Measurements from ENCODE around the gene ZNF726. TPM values are rescaled to one million over a fixed set of nuclear protein-coding genes. Genes with fewer than 3 reads are reported as not detected.
"Not testable (repeated sequence)": the region's sequence is repeated elsewhere in the genome, so short reads cannot be mapped to it uniquely, and the experiment has no call there.

The ZNF726 gene
- total RNA-seq, 2 experiments from 2014 or later: 14.8 to 17.5 TPM

DNA sequence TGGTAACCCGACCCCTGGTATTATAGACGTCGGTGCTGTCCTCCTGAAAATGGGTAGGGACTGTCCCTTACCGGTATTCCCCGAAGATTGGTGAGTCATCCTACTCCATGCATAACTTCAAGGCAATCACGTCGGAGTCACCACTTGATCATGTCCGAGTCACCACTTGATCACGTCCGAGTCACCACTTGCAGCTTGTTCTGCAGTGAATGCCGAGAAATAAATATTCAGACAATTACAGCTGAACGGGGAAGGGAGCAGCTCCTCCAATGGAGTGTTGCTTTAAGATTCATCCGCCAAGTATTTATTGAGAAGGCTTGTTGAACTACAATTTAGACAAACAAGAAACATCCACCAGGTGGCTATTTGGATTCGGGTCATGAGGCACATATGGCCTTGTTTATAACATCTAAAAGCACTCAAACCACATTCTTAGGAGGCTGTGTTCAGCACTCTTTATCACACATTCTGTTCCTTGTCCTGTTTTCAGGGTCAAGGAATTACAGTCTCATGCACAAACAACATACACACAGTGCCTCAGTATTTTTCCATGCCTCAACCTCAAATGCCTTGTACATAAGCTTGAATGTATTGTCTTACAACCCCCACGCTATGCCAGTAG lies 43.1 kb downstream of the ZNF726 start:
- Mint-ChIP-seq H3K27me3 (no peaks in the 10 kb centered on the region), H3K36me3 (ENCODE audit: low read depth) (no peaks in the 10 kb centered on the region), H3K27ac (no peak overlapping the region), H3K4me1 (no peaks in the 10 kb centered on the region), H3K9me3 (peaks cover 41% of the 10 kb centered on the region), H3K4me3 (no peak overlapping the region)
- POLR2A ChIA-PET: no interaction called here
- CTCF ChIA-PET: no interaction called here
- DNase-seq: no peak

DNA sequence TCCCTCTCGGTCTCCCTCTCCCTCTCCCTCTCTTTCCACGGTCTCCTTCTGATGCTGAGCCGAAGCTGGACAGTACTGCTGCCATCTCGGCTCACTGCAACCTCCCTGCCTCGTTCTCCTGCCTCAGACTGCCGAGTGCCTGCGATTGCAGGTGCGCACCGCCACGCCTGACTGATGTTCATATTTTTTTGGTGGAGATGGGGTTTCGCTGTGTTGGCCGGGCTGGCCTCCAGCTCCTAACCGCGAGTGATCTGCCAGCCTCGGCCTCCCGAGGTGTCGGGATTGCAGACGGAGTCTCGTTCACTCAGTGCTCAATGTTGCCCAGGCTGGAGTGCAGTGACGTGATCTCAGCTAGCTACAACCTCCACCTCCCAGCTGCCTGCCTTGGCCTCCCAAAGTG lies 48.7 kb downstream of the ZNF726 start:
- CTCF ChIA-PET, H3K4me1 Mint-ChIP-seq, POLR2A ChIA-PET: not testable (repeated sequence)

DNA sequence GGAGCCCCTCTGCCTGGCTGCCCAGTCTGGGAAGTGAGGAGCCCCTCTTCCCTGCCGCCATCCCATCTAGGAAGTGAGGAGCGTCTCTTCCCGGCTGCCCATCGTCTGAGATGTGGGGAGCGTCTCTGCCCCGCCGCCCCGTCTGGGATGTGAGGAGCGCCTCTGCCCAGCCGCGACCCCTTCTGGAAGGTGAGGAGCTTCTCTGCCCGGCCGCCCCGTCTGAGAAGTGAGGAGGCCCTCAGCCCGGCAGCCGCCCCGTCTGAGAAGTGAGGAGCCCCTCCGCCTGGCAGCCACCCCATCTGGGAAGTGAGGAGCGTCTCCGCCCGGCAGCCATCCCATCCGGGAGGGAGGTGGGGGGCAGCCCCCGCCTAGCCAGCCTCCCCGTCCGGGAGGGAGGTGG lies 49.2 kb downstream of the ZNF726 start:
- CTCF ChIA-PET: not testable (repeated sequence)

More for the DNA sequence above, 48.7 kb downstream of the ZNF726 start:
- DNase-seq; H3K4me3 Mint-ChIP-seq; H3K36me3 Mint-ChIP-seq (ENCODE audit: low read depth); H3K27ac Mint-ChIP-seq; H3K27me3 Mint-ChIP-seq: not testable (repeated sequence)
- H3K9me3 Mint-ChIP-seq: peaks cover 31% of the 10 kb centered on the region

DNA sequence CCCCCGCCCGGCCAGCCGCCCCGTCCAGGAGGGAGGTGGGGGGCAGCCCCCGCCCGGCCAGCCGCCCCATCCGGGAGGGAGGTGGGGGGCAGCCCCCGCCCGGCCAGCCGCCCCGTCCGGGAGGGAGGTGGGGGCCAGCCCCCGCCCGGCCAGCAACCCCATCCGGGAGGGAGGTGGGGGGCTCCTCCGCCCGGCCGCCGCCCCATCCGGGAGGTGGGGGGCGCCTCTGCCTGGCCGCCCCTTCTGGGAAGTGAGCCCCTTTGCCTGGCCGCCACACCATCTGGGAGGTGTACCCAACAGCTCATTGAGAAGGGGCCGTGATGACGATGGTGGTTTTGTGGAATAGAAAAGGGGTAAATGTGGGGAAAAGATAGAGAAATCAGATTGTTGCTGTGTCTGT lies 49.6 kb downstream of the ZNF726 start:
- POLR2A ChIA-PET, CTCF ChIA-PET: not testable (repeated sequence)
- H3K9me3 Mint-ChIP-seq: peaks cover 29% of the 10 kb centered on the region

More for the DNA sequence above, 49.2 kb downstream of the ZNF726 start:
- H3K36me3 Mint-ChIP-seq (ENCODE audit: low read depth); POLR2A ChIA-PET; H3K4me3 Mint-ChIP-seq; H3K4me1 Mint-ChIP-seq; H3K27me3 Mint-ChIP-seq; H3K27ac Mint-ChIP-seq; DNase-seq: not testable (repeated sequence)
- H3K9me3 Mint-ChIP-seq: peaks cover 29% of the 10 kb centered on the region

DNA sequence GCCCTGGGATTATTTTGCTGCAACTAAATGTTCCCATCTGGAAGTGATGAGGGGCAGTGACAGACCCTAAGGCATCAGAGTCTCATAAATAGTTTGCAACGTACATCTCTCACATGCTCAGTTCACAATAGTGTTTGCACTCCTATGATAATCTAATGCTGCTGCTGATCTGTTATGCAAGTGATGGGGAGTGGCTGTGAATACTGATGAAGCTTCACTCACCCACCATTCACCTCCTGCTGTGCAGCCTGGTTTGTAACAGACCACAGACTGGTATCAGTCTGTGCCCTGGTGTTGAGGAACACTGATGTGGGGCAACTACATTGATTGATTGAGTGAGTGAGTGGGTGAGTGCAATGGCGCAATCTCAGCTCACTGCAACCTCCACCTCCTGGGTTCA lies 54.9 kb downstream of the ZNF726 start:
- Mint-ChIP-seq H3K27ac (no peak overlapping the region), H3K27me3 (peaks cover 23% of the 10 kb centered on the region), H3K36me3 (ENCODE audit: low read depth) (peaks cover 2% of the 10 kb centered on the region), H3K4me3 (no peak overlapping the region), H3K9me3 (peaks cover 14% of the 10 kb centered on the region), H3K4me1 (no peaks in the 10 kb centered on the region)
- POLR2A ChIA-PET: no interaction called here
- DNase-seq: no peak
- CTCF ChIA-PET: no interaction called here

More for the DNA sequence above, 49.6 kb downstream of the ZNF726 start:
- H3K4me1 Mint-ChIP-seq; H3K4me3 Mint-ChIP-seq; H3K27ac Mint-ChIP-seq; DNase-seq; H3K36me3 Mint-ChIP-seq (ENCODE audit: low read depth); H3K27me3 Mint-ChIP-seq: not testable (repeated sequence)

DNA sequence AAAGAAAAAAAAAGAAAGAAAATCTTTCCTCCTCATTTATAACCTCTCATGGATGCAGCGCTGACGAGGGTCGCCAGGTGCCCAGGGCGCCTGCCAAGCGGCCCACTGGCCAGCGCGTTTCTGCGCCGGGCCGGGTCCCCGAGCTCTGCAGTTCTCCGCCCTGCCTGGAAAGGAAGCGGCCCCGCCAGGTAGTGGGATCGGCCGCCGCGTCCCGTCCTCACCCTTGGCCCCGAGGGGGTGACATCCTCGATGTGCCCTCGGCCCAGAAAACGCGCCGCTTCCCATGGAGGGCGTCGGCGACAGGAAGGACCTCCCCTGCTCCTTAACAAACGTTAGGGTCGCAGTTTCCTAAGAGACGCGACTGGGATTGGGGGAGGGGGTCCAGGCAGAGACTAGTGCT lies 56.9 kb downstream of the ZNF726 start:
- H3K27ac Mint-ChIP-seq: no peak overlapping the region
- POLR2A ChIA-PET: interaction anchor here (0.6 kb wide), 1 partner anchor 53 kb away, joined by 5 read pairs; no protein-coding TSS in a partner anchor
- CTCF ChIA-PET: no interaction called here
- H3K4me1 Mint-ChIP-seq: no peaks in the 10 kb centered on the region
- H3K9me3 Mint-ChIP-seq: peaks cover 10% of the 10 kb centered on the region
- peaks cover 2% of the 10 kb centered on the region for H3K36me3 Mint-ChIP-seq (ENCODE audit: low read depth)
- DNase-seq: no peak
- H3K4me3 Mint-ChIP-seq: no peak overlapping the region
- peaks cover 23% of the 10 kb centered on the region for H3K27me3 Mint-ChIP-seq

DNA sequence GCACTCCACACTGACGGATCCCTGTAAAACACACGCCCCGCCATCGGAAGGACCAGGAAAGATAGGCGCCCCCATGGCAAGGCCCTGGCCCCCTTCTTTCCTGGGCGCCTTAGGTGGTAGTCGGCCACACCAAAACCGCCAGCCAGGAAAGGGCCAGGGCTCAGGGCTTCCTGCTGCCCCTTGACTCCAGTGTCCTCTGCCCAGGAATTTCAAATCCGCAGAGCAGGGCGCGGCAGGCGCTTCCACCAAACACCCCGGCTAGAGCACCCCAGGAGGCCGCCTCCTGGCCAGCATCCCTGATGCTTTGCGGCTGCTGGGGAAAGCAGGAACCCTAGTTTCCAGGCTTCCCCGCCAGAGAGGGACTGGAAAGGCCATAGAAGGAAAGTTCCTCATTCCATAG lies 57.5 kb downstream of the ZNF726 start:
- no peaks in the 10 kb centered on the region for H3K4me1 Mint-ChIP-seq
- H3K27me3 Mint-ChIP-seq: peaks cover 23% of the 10 kb centered on the region
- no peak overlapping the region for H3K4me3 Mint-ChIP-seq
- DNase-seq: no peak
- CTCF ChIA-PET: no interaction called here
- POLR2A ChIA-PET: interaction anchor here (0.6 kb wide), 1 partner anchor 52 kb away, joined by 5 read pairs; no protein-coding TSS in a partner anchor
- no peak overlapping the region for H3K27ac Mint-ChIP-seq
- peaks cover 9% of the 10 kb centered on the region for H3K9me3 Mint-ChIP-seq
- peaks cover 2% of the 10 kb centered on the region for H3K36me3 Mint-ChIP-seq (ENCODE audit: low read depth)

DNA sequence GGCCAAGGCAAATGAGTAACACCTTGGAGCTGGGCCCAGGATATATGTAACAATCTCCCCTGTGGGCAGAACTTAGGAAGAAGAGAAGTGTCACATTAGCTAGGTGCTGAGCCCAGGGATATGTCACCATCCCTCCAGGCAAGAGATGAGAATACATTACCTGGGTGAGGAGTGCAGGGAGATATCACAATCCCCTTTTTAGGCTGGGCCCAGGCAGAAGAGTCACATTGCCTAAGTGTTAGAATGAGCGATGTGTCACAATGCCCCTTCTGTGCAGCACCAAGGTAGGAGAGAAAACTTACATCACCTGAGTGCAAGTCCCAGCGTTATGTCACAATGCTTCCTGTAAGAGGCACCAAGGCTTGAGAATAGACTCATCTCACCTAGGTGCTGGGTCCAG lies 60.3 kb downstream of the ZNF726 start:
- Mint-ChIP-seq H3K36me3 (ENCODE audit: low read depth) (peaks cover 2% of the 10 kb centered on the region), H3K9me3 (peaks cover 9% of the 10 kb centered on the region), H3K4me3 (no peak overlapping the region), H3K4me1 (no peaks in the 10 kb centered on the region), H3K27me3 (peaks cover 19% of the 10 kb centered on the region), H3K27ac (no peak overlapping the region)
- ChIA-PET POLR2A (no interaction called here), CTCF (no interaction called here)
- no peak for DNase-seq

DNA sequence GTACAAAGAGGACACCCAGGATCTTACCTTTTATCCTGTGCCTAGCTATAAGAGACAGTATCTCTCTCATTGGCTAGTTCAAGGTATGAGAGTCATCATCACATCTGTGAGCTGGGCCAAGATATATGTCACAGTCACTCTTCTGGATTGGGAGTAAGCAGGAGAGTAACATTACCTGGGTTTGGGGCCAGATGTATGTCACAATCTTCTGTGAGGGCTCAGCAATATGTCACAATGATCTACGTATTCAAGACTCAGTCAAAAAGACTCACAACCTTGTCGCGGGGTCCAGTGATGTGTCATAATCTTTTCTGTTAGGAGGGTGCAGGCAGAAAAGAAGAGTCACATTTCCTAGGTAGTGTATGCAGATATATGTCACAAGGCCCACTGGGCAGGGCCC lies 61.9 kb downstream of the ZNF726 start:
- H3K36me3 Mint-ChIP-seq (ENCODE audit: low read depth); DNase-seq; H3K4me1 Mint-ChIP-seq; H3K9me3 Mint-ChIP-seq; H3K4me3 Mint-ChIP-seq; H3K27me3 Mint-ChIP-seq; CTCF ChIA-PET; H3K27ac Mint-ChIP-seq; POLR2A ChIA-PET: not testable (repeated sequence)

DNA sequence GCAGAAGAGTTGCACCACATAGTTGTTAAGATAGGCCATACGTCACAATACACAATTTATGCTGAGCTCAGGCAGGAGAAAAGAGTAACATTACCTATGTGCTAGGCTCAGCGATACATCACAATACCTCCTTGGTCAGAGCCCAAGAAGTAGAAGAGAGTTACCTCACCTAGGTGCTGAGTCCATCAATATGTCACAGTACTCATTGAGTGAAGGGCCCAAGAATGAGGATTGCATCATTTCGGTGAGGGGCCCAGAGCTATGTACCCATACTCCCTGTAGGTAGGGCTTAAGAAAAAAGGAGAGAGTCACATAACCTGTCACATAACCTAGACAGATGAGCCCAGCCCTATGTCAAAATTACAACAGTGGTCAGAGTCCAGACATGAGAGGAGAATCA lies 62.6 kb downstream of the ZNF726 start:
- POLR2A ChIA-PET; H3K27ac Mint-ChIP-seq; H3K4me3 Mint-ChIP-seq; H3K27me3 Mint-ChIP-seq; H3K9me3 Mint-ChIP-seq; H3K36me3 Mint-ChIP-seq (ENCODE audit: low read depth); H3K4me1 Mint-ChIP-seq; CTCF ChIA-PET; DNase-seq: not testable (repeated sequence)

DNA sequence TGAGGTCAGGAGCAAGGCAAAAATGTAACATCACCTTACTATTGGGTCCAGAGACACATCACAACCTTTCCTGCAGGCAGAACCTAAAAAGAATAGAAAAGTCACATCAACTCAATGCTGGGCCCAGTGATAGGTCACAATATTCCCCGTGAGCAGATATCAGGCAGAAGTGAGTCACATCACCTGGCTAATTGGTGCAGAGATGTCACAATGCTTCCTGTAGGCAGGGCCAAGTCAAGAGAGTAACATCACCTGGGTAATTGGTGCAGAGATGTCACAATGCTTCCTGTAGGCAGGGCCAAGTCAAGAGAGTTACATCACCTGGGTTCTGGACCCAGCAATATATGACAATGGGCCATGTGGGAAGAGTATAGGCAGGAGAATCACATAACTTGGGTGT lies 63.4 kb downstream of the ZNF726 start:
- ChIA-PET CTCF (no interaction called here), POLR2A (no interaction called here)
- Mint-ChIP-seq H3K27ac (no peak overlapping the region), H3K4me1 (no peaks in the 10 kb centered on the region), H3K4me3 (no peak overlapping the region), H3K27me3 (peaks cover under 1% of the 10 kb centered on the region), H3K9me3 (peaks cover 10% of the 10 kb centered on the region), H3K36me3 (ENCODE audit: low read depth) (peaks cover under 1% of the 10 kb centered on the region)
- DNase-seq: no peak

DNA sequence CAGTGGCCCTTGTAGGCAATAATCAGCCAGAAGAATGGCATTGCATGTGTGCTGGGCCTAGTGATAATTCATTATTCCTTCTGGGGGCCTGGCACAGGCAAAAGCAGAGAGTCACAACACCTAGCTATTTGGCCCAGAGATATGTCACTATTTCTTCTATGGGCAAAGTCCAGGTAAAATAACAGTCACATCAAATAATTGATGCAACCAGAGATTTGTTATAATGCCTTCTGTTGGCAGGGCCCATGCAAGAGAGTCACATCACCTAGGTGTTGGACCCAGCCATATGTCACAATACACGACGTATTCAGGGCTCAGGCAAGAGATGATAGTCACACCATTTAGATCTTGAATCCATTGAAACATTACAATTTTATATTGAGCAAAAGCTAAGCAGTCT lies 66.1 kb downstream of the ZNF726 start:
- H3K9me3 Mint-ChIP-seq: peaks cover 9% of the 10 kb centered on the region
- H3K36me3 Mint-ChIP-seq (ENCODE audit: low read depth): no peaks in the 10 kb centered on the region
- CTCF ChIA-PET: no interaction called here
- H3K4me3 Mint-ChIP-seq: no peak overlapping the region
- POLR2A ChIA-PET: no interaction called here
- H3K27me3 Mint-ChIP-seq: no peaks in the 10 kb centered on the region
- H3K27ac Mint-ChIP-seq: no peak overlapping the region
- DNase-seq: no peak
- H3K4me1 Mint-ChIP-seq: no peaks in the 10 kb centered on the region

DNA sequence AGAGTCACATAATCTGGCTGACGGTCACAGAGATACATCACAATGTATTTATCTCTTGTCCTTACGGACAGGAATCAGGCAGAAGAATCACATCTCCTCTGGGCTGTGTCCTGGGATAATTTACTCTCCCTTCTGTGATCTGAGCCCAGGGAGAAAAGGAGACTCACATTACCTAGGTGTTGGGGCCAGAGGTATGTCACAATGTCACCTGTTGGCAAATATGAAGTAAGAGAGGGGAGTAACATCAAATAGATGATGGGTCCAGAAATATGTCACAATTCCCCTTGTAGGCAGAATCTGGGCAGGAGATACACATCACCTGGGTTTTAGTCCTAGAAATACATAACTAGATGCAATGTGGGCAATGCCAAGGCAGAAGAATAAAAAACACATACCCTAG lies 67.2 kb downstream of the ZNF726 start:
- Mint-ChIP-seq H3K27me3 (no peaks in the 10 kb centered on the region), H3K9me3 (peaks cover 10% of the 10 kb centered on the region), H3K36me3 (ENCODE audit: low read depth) (no peaks in the 10 kb centered on the region), H3K4me3 (no peak overlapping the region), H3K4me1 (no peaks in the 10 kb centered on the region), H3K27ac (no peak overlapping the region)
- ChIA-PET POLR2A (no interaction called here), CTCF (no interaction called here)
- no peak for DNase-seq

DNA sequence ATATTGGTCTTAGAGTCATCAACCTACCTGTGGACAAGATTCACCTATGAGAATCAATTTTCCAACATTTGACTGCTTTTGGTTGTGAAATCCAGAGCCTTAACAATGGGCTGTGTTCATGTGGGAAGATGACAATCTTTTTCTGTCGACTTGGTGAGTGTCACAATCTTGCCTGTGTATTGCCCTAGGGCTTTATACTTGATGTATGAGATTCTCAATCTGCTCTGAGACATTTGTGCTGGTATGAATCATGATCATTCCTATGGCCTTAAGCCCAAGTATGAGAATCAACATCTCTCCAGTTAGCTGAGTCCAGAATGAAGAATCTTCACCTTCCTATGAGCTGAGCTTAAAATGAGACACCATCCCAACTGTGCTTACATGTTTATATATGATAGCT lies 68.7 kb downstream of the ZNF726 start:
- Mint-ChIP-seq H3K4me3 (no peak overlapping the region), H3K27ac (no peak overlapping the region), H3K9me3 (peaks cover 13% of the 10 kb centered on the region), H3K4me1 (no peaks in the 10 kb centered on the region), H3K36me3 (ENCODE audit: low read depth) (no peaks in the 10 kb centered on the region), H3K27me3 (no peaks in the 10 kb centered on the region)
- CTCF ChIA-PET: no interaction called here
- no peak for DNase-seq
- POLR2A ChIA-PET: no interaction called here
